ENCODE data around the gene IZUMO2.
"Not testable (repeated sequence)": the region's sequence is repeated elsewhere in the genome, so short reads cannot be mapped to it uniquely, and the experiment has no call there.

GRCh38 chr19:50103405-50103804 is 59.7 kb downstream of the IZUMO2 start:
- TF ChIP-seq FOXP2 (optimal IDR thresholded peaks at IDR 0.05; ENCODE audit: control extremely low read depth, extremely low read length, insufficient read depth); EZH2 (IDR thresholded peaks at IDR 0.05); POLR2AphosphoS5 (IDR thresholded peaks at IDR 0.05; ENCODE audit: borderline replicate concordance, low read depth, low read length): not testable (repeated sequence)
